Progenitor cell of endocrine pancreas (in vitro differentiated cells): ENCODE results near the gene ID4. TPM values are rescaled to one million over a fixed set of nuclear protein-coding genes. Genes with fewer than 3 reads are reported as not detected.

Source experiments
- DNase-seq: peaks from one replicate; pipeline ENCODE4 v3.0.0; 2021; ENCODE audit warnings: low spot score; ENCODE audit not compliant: unreplicated experiment
- H3K27ac Mint-ChIP-seq: 2 replicates; pipeline ENCODE4 v1.8.0; 2021; ENCODE audit warnings: mild to moderate bottlenecking, moderate library complexity, mixed read lengths
- H3K27me3 Mint-ChIP-seq: 2 replicates; pipeline ENCODE4 v1.8.0; 2021; ENCODE audit warnings: mixed read lengths
- H3K36me3 Mint-ChIP-seq: 2 replicates; pipeline ENCODE4 v1.8.0; 2022; ENCODE audit warnings: mixed read lengths; ENCODE audit not compliant: insufficient read depth
- H3K4me1 Mint-ChIP-seq: 2 replicates; pipeline ENCODE4 v1.8.0; 2021; ENCODE audit warnings: low read depth, mixed read lengths
- H3K4me3 Mint-ChIP-seq: 2 replicates; pipeline ENCODE4 v1.8.0; 2021; ENCODE audit warnings: low read depth, mild to moderate bottlenecking, moderate library complexity, mixed read lengths
- H3K9me3 Mint-ChIP-seq: 2 replicates; pipeline ENCODE4 v1.8.0; 2021; ENCODE audit warnings: low read depth, mixed read lengths
- CTCF ChIP-seq: fragments of 200-600 bp; sonication (generic); IDR thresholded peaks from one replicate; pipeline ENCODE4 v1.5.0; 2021; ENCODE audit warnings: antibody characterized with exemption, mild to moderate bottlenecking; ENCODE audit not compliant: unreplicated experiment
- total RNA-seq: library from RNA; stranded (reverse); gene quantifications from 2 replicates; pipeline ENCODE4 v1.2.1, GENCODE V29; 2021

Gene ID4
- total RNA-seq, 1 donor from 2014 or later: 47.9 TPM

GRCh38 chr6:19880066-19880465 lies 42.9 kb downstream of the ID4 start:
- Mint-ChIP-seq H3K4me1 (peaks cover 1% of the 10 kb centered on the region), H3K4me3 (no peak overlapping the region), H3K27ac (no peak overlapping the region), H3K27me3 (no peaks in the 10 kb centered on the region), H3K36me3 (no peaks in the 10 kb centered on the region), H3K9me3 (peaks cover 4% of the 10 kb centered on the region)
- TF ChIP-seq CTCF: no peak
- no peak for DNase-seq

- no peak overlapping the region for H3K27ac Mint-ChIP-seq
- TF ChIP-seq CTCF: no peak
- no peak for DNase-seq
- no peak overlapping the region for H3K4me3 Mint-ChIP-seq
- peaks cover 6% of the 10 kb centered on the region for H3K9me3 Mint-ChIP-seq
- H3K36me3 Mint-ChIP-seq: no peaks in the 10 kb centered on the region
- H3K4me1 Mint-ChIP-seq: no peaks in the 10 kb centered on the region
- H3K27me3 Mint-ChIP-seq: no peaks in the 10 kb centered on the region
Measured at GRCh38 chr6:19891451-19891850, 54.3 kb downstream of the ID4 start.
